ENCODE results near the gene RASIP1.
"Not testable (repeated sequence)": the region's sequence is repeated elsewhere in the genome, so short reads cannot be mapped to it uniquely, and the experiment has no call there.

The RASIP1 gene

GRCh38 chr19:48705431-48705830, 35.0 kb downstream of the RASIP1 start:
- DNase-seq (ENCODE audit: low spot score) = no peak
- TF ChIP-seq, protein P1, sequence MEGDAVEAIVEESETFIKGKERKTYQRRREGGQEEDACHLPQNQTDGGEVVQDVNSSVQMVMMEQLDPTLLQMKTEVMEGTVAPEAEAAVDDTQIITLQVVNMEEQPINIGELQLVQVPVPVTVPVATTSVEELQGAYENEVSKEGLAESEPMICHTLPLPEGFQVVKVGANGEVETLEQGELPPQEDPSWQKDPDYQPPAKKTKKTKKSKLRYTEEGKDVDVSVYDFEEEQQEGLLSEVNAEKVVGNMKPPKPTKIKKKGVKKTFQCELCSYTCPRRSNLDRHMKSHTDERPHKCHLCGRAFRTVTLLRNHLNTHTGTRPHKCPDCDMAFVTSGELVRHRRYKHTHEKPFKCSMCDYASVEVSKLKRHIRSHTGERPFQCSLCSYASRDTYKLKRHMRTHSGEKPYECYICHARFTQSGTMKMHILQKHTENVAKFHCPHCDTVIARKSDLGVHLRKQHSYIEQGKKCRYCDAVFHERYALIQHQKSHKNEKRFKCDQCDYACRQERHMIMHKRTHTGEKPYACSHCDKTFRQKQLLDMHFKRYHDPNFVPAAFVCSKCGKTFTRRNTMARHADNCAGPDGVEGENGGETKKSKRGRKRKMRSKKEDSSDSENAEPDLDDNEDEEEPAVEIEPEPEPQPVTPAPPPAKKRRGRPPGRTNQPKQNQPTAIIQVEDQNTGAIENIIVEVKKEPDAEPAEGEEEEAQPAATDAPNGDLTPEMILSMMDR (IDR thresholded peaks at IDR 0.05; ENCODE audit: extremely low read depth, missing control alignments) = no peak

GRCh38 chr19:48703316-48703715, 37.1 kb downstream of the RASIP1 start:
- no peak for DNase-seq (ENCODE audit: low spot score)
- TF ChIP-seq, protein P1 (IDR thresholded peaks at IDR 0.05; ENCODE audit: extremely low read depth, missing control alignments) = no peak

GRCh38 chr19:48702701-48703100, 37.7 kb downstream of the RASIP1 start:
- TF ChIP-seq, protein P1 (IDR thresholded peaks at IDR 0.05; ENCODE audit: extremely low read depth, missing control alignments) = no peak
- DNase-seq (ENCODE audit: low spot score) = no peak

DNA sequence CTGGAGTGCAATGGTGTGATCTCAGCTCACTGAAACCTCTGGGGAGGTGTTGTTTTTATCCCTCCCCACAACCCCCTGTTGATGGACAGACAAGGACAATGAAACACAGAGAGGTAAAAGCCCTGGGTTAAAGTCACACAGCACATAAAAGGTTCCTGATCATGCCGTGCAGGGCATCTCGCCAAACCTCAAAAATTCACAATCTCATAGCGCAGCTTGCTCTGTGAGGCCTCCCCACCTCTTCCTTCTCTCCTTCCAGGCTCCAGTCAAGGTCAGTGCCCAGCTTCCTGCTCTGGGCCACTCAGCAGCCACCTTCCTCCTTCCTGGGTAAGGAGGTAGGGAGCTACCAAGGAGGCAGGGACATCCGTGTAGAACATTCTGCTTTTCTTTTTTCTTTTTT, 42.4 kb downstream of the RASIP1 start:
- TF ChIP-seq, protein P1 (IDR thresholded peaks at IDR 0.05; ENCODE audit: extremely low read depth, missing control alignments) = no peak
- DNase-seq (ENCODE audit: low spot score) = no peak

DNA sequence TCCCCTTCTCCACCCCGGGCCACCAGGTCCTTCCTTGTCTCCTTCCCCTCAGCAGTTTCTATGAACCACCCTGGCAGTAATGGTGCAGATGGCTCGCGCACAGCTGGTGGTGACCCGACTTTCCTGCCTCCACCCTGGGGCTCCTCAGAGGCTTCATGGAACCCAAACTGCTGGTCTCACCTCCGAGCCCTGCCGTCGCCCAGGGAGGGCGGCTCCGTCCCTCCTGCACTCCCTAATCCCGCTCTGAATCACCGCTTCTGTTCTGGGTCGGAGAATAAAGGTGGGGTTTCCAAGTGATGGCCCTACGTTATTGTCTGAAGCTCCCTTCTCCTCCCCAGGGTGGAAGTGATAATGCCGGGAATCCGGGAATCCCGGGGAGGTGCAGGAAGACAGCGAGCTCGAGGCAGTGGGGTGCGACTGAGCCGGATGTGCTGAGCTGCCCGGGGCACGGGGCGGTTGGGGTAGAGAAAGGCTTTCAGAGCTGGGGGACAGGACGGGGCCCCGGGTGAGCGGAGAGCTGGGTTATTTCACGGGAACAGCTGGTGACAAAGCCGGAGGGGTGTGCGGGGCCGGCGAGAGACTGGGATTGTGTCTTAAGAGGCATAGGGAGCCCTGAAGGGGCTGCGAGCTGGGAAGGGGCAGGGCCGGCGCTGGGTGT, 43.9 kb downstream of the RASIP1 start:
- no peak for DNase-seq (ENCODE audit: low spot score)
- TF ChIP-seq, protein P1 (IDR thresholded peaks at IDR 0.05; ENCODE audit: extremely low read depth, missing control alignments) = no peak

GRCh38 chr19:48695743-48696352, 44.6 kb downstream of the RASIP1 start, which contains the start of gene FUT2:
Gene FUT2 (plus strand): TSS chr19:48695971. CDS start chr19:48702957, 6,986 bp downstream.
- no peak for DNase-seq (ENCODE audit: low spot score)
- TF ChIP-seq, protein P1 (IDR thresholded peaks at IDR 0.05; ENCODE audit: extremely low read depth, missing control alignments) = no peak

DNA sequence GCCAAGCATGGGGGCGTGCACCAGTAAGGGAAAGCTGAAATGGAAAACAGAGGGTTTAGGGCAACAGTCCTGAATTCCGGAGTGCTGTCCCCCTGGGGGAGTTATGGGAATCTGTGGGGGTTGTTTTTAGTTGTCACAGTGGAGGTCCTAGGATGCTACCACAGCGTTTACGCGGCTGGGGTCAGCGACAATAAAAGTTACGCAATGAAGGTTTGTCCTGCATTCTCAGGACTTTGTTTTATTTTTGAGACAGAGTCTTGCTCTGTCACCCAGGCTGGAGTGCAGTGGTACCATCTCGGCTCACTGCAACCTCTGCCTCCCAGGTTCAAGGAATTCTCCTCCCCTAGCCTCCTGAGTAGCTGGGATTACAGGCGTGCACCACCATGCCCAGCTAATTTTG, 46.8 kb downstream of the RASIP1 start:
- not testable (repeated sequence) for DNase-seq (ENCODE audit: low spot score)

- TF ChIP-seq, protein P1 (IDR thresholded peaks at IDR 0.05; ENCODE audit: extremely low read depth, missing control alignments) = no peak
- DNase-seq (ENCODE audit: low spot score) = no peak
These were observed 51.0 kb downstream of the RASIP1 start for GRCh38 chr19:48689449-48689848.
